NCI-H146 treated with DMSO at 0.1 percent for 48 hours (cell line): ENCODE results near the gene FAU.
"Not testable (repeated sequence)": the region's sequence is repeated elsewhere in the genome, so short reads cannot be mapped to it uniquely, and the experiment has no call there.

Experiments
- DNase-seq: peaks from one replicate; lab custom pipeline; 2025; ENCODE audit not compliant: unreplicated experiment; lab: John Stamatoyannopoulos, UW

Gene FAU

GRCh38 chr11:65121865-65122696 lies at the start of gene FAU, which contains the start of gene MRPL49:
TSS of gene FAU (minus strand) at chr11:65122134. CDS start at chr11:65121813, 321 bp downstream.
TSS of gene MRPL49 (plus strand) at chr11:65122321. CDS start at chr11:65122347, 26 bp downstream.
- DNase-seq: peak; percentile 96

GRCh38 chr11:65170058-65170534 lies 48.2 kb upstream of the FAU start, which contains the start of gene SPDYC:
TSS of gene SPDYC (plus strand) at chr11:65170233. CDS start at chr11:65171358, 1,125 bp downstream.
- DNase-seq: no peak

- DNase-seq: no peak
These were observed 47.3 kb upstream of the FAU start for GRCh38 chr11:65169164-65169641.

GRCh38 chr11:65167656-65168055 lies 45.7 kb upstream of the FAU start:
- DNase-seq: no peak

GRCh38 chr11:65166893-65167292 lies 45.0 kb upstream of the FAU start:
- no peak for DNase-seq

- DNase-seq: no peak
These were observed 43.7 kb upstream of the FAU start for GRCh38 chr11:65165410-65166317.

- no peak for DNase-seq
These were observed 41.8 kb upstream of the FAU start for GRCh38 chr11:65163684-65164083.

- no peak for DNase-seq
These were observed 38.7 kb upstream of the FAU start for GRCh38 chr11:65160643-65161042.

GRCh38 chr11:65159012-65159411 lies 37.1 kb upstream of the FAU start:
- DNase-seq: no peak

GRCh38 chr11:65157336-65157735 lies 35.4 kb upstream of the FAU start:
- DNase-seq: no peak

- DNase-seq: no peak
These were observed 35.0 kb upstream of the FAU start for GRCh38 chr11:65156926-65157325.

- no peak for DNase-seq
These were observed 34.3 kb upstream of the FAU start for GRCh38 chr11:65156256-65156655.

- DNase-seq: no peak
These were observed 30.2 kb upstream of the FAU start for GRCh38 chr11:65152122-65152521.

GRCh38 chr11:65151331-65151899 lies 29.5 kb upstream of the FAU start:
- DNase-seq: no peak

- DNase-seq: no peak
These were observed 28.8 kb upstream of the FAU start for GRCh38 chr11:65150509-65151299.

- DNase-seq: not testable (repeated sequence)
These were observed 28.2 kb upstream of the FAU start for GRCh38 chr11:65150131-65150508.

- no peak for DNase-seq
These were observed 26.7 kb upstream of the FAU start for GRCh38 chr11:65148657-65149056.

- DNase-seq: no peak
These were observed 25.6 kb upstream of the FAU start for GRCh38 chr11:65147352-65148075.

GRCh38 chr11:65141896-65142494 lies 20.1 kb upstream of the FAU start:
- DNase-seq: no peak
